GM03348 (cell line): Measurements from ENCODE around the gene GFPT2.

Source experiments
- DNase-seq: peaks from one replicate; pipeline ENCODE4 v3.0.0; 2012; ENCODE audit warnings: low spot score

GFPT2 gene

DNA sequence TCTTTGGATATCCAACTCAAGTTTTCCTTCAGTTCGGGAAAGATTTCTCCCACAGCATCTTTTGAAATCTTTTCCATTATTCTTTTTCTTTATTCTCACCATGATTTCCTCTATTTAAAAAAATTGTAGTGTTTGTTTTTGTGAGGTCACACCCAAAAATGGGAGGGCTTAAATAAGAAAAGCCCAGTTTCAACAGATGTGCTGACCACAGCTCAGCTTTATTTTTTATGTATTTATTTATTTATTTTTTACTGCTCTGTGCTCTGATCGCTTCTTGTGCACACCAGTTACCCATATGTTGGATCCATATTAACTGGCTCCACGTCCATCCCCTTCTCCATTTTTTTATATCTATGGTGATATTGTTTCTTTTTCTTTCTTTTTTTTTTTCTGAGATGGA, 20.3 kb downstream of the GFPT2 start:
- DNase-seq: no peak

DNA sequence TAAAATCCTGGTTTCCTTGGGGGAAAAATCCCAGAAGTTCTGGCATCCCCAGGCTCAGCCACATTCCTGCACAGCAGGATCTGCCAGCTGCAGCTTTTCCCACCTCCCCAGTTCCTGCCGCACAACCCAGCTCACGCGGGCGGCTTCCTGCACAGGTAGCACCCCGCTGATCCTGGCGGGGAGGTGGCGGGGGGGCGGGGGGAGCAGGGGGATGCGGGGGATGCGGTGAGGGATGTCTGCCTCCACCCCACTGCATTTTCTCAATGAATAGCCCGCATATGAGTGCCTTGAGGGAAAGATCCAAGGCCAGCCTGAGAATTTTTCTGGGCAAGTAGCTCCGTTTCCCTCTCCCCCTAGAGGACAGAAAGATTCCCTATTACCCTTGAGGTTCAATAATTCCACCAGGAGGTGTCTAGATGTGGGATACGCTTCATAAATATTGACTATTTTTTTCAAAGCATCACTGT, 21.1 kb downstream of the GFPT2 start:
- peak; percentile 65 for DNase-seq

DNA sequence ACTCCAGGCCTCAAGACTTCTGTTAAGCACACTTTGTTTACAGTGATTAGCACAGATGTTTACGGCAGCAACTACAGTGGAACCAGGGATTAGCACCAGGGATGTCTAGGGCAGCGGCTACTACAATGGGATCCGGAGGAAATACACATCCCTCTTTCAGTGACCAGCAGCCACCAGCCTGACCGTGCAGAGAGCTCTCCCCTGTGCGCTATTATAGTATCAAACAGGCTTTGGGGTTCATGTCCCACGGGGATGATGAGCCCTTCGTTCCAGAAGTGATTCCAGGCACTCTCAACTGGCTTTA, 21.5 kb downstream of the GFPT2 start:
- peak; percentile 38 for DNase-seq

DNA sequence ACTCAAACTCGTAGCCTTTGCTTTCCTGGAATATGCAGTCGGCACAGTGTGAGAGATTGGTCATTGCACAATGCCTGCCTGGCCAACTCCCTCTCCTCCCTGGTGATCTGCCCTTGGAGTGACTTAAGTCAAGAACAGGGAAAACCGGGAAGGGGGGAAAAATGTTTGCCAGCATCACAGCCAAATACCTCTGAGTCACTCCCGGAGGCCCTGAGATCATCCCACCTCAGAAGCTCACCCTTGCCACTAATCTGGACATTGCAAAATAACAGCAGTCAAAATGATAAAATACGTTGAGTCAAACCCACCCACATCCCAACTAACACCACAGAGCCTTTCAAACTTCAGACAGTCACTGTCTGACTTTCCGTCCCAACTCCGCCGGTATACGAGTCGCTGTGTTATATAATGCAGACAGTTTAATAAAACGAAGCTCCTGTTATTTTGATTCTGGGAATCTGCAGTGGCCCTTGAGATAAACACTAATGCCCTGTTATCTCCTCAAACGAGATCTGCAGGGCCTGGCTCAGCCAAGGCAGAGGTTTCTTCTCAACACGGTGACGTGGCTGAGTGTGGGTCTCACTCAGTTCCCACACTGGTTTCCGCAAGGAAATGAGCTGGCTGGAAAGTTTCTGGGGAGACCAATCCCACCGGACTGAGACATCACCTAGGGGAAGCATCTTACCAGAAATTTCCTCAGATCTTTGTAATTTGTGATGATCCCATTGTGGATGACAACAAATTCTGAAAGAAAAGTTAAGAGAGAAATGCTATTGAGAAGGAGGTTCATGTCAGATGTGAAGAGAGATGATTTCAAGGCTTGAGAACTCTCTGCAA, 22.1 kb downstream of the GFPT2 start:
- peak; percentile 95 for DNase-seq

DNA sequence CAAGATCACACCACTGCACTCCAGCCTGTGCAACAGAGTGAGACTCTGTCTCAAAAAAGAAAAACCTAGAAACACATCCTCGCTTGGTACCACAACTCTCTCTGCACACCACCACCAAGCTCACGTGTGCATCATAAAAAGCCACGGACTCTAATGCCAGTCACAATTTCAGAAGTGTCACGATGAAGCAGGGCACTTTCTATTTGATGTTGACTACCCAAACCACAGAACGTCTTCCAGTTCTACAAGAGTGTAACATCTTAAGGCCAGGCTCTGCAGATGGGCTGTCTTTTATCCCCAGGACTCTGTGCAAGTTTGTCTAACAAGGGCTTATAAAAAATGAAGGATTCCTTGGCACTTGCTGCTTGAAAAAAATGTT, 22.9 kb downstream of the GFPT2 start:
- no peak for DNase-seq

DNA sequence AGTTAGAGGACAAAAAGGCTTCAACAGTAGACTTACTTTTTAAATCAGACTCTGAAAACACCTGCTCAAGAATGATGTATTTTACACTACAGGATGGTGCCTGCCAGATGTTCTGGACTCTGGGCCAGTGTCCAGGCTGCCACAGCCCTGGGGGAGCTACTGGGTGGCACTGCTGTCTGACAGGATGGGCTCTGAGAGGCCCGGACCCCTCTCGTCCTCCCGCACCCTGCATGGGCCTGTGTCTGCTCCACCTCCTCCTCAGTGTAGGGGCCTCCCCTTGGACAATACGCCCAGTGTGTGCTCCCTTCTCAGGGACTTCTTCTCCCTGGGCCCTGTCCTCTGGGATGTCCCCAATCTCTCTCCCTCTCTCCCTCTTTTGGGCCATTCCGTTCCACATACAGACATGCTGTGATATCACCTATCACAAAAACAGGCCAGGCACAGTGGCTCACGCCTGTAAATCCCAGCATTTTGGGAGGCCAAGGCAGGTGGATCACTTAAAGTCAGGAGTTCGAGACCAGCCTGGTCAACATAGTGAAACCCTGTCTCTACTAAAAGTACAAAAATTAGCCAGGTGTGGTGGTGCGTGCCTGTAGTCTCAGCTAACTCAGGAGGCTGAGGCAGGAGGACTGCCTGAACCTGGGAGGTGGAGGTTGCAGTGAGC, 23.4 kb downstream of the GFPT2 start:
- no peak for DNase-seq

DNA sequence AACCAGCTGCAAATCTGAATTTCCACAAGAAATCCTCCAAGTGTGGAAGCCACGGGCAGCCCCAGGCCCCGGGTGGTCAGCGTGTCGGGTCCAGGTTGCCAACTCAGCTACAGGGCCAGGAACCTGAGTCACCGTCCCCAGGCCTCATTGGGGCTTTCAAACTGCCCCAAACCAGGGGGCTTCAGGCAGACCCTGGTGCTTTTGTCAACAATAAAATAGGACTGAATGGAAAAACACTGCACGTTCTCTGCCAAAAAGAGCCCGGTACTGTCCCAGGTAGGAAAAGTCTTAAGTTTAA, 24.0 kb downstream of the GFPT2 start:
- no peak for DNase-seq

DNA sequence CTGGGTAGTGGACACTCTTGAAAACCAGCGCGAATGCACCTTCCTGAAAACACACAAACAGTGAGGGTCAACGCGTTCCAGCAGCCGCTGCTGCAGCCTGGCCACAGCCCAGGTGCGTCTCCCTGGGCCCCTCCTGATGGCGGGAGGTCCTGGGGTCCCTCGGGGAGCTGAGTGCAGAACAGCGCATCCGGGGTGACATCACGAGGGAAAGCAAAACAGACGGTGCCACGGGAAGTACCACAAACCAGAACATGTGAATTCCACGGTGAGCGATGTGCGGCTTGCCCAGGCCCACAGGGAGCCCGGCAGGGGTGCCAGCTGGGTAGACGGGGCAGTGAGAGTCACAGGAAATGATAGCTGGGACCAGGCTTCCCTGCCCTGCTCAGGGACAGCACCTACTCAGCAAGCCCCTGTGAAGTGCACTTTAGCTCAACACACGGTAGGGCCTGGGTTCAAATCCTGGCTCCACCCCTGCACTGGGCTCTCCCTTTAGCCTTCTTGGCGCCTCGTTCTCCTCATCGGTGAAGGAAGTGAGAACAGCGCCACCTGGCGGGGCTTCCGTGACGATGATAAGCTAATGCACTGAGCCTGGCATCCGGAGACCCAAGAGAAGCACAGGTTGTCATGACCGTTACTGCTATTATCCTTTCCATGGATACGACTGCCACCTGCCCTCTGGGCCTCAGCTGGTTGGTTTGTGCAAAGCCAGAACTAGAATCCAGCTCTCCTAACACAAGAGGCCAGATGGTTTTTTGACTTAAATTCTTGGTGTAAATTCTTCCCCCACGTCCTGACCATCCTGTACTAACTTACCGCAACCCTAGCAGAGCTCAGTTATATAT, 24.6 kb downstream of the GFPT2 start:
- DNase-seq: peak; percentile 71

DNA sequence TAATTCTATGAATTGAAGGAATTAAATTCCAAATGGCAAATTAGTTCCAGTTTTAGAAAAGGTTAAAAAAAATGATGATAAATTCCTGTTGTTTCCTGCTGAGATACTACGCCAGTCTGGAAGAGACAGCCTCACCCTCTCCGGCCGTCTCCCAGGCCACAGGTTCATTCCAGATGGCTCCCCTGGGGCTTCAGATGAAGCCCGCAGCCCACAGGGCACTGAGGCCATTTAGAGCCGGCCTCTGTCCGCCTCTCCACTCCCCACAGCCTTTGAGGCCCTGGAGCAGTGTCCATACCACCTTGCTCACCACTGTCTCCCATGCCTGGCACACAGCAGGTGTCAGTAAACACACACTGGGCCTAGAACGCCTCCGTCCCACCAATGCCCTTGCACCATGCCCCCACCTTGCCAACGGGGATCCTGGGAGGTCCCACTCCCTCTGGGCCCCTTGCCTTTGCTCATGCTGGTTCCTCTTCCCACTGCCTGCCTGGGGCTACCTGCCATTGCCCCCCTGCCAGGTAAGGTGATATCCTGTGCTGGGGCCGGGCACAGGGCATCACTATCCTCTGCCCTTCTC, 26.1 kb downstream of the GFPT2 start:
- DNase-seq: no peak

DNA sequence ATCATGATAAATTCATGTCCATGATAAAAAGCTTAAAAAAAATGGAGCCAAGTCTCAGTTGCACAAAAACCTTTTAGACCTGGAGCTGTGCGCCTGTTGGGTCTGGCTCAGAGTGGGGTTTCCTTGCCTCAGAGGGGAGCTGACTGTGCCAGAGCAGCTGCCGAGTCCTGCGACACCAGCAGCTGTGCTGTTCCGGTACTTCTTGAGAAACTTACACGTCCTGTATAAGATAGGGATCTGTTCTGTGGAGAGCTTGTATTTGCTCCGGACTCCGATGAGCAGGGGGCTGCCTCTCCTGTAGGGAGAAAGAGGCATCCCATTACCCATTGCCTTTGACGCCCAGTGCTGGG, 28.6 kb downstream of the GFPT2 start:
- no peak for DNase-seq

DNA sequence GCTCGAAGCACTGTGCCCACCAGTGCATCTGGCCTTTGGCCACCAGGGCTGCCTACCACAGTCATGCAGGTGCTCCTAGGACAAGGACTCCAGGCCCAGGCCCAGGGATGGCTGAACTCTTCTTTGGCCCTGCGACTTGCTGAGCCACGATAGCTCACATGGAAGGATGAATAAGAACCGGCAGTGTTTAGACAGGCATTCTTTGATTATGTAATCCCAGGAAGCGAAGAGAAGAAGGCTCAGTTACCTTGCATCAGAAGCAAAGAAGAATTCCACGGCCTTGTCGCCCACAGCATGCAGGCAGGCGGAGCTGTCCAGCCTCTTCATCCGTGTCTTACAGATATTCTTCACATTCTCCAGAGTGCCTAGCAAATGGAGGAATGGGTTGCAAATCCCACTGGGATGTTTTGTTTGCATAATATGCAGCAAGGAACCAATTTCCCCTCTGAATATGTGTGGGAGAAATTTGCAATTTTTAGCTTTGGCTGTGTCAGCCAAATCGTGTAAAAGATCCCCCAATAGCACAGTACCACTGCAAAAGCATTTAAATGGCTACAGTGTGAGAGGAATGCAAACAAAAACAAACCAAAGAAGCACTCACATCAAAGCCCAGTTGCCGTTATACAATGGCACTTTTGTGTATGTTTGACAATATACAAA, 29.1 kb downstream of the GFPT2 start:
- no peak for DNase-seq

DNA sequence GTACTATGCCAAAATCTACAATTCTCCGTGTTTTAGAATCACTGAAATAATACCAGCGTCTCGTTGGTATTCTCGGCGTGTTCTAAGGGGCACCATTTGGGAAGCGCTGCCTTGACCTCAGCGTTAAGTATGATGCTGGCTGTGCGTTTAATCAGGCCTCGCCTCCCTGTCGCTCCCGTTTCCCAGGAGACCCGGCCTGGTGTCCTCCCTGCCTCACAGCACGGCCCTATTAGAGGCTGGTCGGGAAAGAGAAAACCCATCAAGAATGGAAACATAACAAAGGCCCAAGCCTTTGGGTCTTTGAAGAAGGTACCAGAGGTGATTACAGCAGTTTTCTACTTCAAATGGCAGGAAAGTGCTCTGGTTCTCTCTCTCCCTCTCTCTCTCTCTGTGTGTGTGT, 30.0 kb downstream of the GFPT2 start:
- no peak for DNase-seq

DNA sequence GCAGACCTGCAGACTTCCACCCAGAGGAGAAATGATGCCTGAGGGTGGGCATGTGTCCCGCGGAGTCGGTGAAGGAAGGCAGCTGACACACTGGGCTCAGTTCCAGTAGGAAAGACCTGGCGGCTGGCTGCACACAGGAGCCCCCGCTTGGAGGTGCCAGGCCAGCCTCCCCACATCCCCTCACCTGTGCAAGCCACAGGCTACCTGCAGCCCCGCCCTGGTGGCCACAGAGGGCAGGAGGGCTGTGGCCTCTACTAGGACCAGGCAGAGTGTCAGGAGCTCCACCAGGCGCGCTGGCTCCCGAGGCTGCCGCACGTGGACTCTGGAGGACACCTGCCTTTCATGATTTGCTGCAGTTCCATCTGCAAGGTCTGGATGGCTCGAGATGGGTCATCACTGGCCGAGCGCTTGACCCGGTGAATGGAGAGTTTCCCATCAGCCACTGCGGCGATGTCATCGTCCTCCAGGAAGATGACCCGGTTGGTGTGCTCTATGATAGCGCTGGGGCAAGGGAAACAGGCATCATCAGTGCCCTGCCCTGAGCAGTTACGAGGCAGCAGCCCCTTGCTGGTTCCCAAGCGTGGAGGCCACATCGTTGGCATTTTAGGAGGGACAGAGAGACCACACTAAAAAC, 34.6 kb downstream of the GFPT2 start:
- DNase-seq: no peak

DNA sequence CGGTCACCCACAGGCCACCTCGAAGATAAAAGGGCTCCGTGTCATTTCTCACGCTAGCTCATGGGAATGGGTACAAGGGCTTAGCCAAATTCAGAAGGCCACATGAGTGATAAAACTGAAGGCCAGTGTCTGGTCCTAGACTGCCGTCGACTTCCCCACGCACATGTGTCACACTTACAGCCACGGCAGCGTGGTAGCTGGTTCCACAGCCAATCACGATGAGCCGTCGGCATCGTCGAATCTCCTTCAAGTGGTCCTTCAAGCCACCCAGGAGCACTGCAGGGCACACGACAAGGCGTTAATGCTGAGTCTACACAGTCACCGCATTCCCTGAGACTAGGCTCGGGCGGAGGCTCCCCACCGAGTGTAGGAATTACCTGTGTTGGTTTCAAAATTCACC, 36.5 kb downstream of the GFPT2 start:
- DNase-seq: no peak

DNA sequence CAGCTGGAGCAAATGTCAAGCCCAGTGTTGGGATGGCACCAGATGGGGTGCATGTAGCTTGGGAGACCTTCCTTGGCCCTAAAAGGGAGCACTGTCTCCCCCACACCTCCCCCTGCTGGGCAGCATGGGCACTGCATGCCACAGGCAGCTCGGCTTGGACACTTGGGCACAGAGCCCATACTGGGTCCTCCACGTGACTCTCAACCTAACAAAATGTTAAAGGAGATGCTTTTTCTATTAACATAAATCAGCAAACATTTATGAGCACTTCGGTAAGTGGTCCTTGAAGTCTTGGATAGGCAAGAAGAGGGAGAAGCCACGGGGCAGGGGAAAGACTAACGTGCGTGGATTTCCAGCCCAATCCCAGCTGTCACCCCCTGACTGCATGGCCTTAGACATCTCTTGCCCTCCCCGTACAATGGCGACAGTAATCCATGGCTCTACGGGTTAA, 37.3 kb downstream of the GFPT2 start:
- peak; percentile 86 for DNase-seq

DNA sequence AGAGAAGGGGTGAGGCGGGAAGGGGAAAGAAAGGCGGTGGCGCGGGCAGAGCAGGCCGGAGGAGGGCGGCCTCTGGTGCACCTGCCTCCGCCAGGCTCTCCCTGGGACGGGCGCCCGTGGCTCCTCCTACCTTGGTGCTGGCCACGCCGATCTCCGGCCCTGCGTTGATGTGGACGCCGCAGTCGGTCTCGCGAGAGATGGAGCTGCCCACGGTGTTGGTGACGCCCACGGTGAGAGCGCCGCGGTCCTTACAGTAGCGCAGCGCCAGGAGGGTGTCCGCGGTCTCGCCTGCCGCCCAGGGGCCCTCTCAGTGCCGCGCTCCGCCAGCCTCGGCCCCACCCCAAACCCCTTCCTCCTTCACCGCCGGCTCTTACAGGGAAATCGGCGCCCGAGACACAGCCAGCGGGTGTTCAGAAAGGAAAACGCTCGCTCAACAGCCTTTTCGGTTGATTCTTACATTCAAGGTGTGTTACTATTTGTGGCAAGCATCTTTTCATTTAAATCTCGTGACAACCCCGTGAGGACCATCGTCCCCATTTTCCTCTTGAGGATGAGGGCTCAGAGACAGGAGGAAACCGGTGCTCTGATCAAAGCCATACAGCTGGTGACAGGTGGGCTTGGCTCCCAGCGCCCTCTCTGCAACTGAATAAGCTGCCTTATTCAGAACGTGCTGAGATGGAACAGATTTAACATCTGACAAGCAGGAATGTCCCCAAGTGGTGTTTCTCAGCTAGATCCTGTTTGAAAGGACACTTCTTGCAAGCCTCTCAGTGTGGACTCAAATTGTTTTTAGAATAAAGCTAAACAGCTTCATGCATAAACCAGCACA, 39.2 kb downstream of the GFPT2 start:
- no peak for DNase-seq

DNA sequence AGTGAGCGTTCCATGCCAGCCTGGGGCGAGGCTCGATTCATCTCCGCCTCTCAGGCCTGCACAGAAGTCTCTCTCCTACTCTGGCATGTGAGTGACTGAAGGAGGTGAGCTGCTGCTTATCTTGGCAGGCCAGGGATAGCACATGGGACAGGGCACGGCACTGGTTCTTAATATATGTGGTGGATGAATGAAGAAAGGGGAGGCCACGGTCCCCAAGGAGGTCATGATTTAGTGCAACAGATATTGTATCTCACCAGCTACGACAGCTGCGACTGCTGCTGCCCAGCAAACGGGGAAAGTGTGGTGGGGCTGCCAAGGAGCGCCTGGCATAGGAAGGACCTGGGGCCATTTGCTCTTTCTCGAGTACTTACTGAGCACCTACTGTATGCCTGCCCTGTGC, 41.9 kb downstream of the GFPT2 start:
- no peak for DNase-seq

DNA sequence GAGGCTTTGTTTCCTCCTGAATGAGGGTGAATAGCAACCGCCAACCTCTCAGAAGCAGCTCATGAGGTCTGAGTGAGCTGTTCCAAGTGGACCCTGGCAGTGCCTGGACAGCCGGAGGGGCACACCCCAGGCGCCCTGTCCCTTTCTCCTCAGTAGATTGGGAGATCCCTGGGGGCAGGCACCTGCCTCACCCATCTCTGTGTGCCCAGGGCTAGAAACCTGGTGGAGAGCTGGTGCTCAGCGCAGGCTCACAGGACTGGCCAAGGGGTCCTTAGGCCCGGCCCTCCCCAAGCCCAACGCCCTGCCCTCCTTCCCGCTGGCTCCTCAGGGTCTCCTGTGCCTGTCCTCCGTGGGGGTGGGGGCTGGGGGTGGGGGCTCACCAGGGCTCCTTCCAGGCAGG, 46.3 kb downstream of the GFPT2 start:
- DNase-seq: no peak

DNA sequence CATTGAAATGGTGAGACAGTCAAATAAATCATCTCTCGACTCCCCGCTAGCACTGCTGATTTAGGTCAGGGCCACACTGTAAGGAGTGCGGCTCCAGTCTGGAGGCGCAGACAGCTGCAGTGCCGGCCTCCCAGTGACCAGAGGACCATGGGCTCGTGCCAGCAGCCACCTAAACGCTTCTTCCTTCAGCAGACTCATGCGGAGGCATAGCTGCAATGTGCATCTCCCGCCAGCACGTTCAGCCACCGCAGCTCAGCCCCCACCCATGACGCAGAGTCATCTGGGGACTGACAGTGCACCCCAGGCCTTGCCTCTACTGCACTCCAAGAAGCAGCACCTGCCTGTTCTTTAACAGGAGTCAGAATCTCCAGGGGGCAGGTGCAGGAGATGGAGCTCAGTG, 47.7 kb downstream of the GFPT2 start:
- DNase-seq: no peak

DNA sequence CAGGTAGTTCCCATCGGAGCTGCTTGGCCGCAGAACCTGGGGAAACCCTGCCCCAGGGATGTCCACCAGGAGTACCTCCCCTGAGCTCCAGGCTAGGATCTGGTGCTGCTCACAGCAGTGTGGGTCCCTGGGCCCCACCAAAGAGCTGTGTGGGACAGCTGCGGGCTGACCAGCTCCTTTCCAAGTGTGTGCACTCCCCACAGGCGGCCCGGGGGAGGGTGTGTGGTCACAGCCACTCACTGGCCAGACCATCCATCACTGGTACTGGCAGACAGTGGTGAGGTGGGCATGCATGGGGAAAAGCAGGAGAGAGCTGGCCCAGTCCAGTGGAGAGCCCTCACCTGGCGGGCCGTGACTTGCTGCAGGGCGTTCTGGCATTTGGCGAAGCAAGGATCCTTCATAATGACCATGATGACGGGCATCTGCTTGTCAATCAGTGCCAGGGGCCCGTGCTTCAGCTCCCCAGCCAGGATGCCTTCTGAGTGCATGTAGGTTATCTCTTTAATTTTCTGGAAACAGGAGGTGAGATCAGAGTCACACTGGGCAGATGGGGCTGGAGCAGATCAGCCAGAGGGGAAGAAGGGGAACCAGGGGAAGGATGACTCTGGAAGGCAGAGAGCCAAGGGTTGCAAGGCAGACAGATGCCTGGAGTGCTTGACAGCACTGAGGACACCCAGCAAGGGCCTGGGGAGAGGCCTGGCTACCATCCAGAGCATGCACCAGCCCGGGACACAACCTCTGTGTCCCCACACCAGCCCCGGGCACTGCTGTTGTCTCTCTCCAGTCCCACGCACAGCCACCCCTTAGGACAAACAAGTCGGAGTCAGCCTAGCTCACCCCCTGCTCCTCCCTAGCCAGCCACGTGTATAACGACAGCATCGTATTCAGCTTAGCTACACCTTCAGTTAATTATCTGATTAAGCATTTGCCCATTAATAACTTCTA, 48.4 kb downstream of the GFPT2 start:
- no peak for DNase-seq
